Amniotic stem cell (primary cell): ENCODE measurements around the gene USP49.
"Not testable (repeated sequence)": the region's sequence is repeated elsewhere in the genome, so short reads cannot be mapped to it uniquely, and the experiment has no call there.

ENCODE experiments used
- DNase-seq: peaks from one replicate; lab custom pipeline; 2025; lab: John Stamatoyannopoulos, UW

USP49 gene

DNA sequence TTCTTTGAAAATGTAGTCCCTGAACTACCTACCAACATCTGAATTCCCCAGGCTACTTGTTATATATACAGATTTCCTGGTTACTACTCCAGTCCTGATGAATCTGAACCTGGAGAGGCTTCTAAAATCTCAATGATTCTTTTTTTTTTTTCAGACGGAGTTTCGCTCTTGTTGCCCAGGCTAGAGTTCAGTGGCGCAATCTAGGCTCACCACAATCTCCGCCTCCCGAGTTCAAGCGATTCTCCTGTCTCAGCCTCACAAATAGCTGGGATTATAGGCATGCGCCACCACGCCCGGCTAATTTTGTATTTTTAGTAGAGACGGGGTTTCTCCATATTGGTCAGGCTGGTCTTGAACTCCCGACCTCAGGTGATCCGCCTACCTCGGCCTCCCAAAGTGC is 83.2 kb downstream of the USP49 start:
- DNase-seq = not testable (repeated sequence)

DNA sequence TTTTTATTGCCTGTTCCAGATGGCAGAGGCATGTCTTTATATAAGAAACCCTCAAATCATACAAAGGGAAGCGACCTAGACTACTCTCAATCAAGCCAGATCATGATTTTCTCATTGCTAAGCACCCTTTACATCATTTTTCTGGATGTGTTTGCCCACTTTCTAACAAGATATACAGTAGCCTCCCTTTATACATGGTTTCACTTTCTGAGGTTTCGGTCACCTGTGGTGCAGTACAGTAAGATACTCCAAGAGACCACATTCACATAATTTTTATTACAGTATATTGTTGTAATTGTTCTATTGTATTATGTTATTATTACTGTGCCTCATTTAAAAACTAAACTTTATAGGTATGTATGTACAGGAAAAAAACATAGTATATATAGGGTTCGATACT is 84.1 kb downstream of the USP49 start:
- DNase-seq = no peak

DNA sequence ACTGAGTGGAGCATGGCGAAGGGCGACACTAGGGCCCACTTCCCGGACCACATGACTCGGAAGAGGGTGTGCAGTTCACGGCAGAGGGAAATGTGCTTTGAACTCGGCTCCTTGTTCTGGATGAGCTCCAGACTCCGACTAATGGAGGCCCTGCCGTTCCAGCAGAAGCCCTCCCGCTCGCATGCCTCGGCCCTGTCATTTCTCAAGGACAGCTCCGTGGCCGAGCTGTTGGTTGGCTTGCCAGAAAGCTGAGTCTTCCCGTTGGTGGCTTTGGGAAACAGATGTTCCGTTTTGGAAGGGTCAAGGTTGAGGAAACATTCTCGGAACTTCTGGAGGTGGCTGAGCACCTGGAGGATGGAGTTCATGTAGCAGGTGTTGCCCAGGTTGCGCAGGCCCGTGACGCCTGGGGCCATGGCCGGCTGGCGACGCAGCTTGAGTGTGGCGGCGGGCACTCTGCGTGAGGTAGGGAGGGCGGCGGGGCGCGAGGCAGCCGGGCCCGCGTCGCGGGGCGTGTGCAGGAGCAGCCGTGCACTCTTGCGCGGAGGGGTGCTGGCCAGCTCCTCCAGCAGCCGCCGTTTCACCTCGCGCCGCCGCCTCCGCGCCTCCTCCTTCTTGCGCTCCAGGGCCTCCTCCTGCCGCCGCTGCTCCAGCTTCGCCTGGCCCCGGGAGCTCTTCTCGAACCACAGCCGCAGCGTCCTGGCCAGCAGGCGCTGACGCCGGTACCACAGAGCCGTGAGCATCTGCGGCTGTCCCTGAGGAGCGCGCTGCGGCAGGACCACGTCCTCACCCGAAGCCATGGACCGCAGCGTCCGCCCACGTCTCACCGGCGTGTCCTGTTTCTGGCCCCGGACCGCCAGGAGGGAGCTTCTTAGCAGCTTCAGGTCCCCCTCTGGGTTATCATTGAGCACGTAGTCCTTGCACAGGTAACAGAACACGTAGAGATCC is 89.1 kb downstream of the USP49 start:
- no peak for DNase-seq

DNA sequence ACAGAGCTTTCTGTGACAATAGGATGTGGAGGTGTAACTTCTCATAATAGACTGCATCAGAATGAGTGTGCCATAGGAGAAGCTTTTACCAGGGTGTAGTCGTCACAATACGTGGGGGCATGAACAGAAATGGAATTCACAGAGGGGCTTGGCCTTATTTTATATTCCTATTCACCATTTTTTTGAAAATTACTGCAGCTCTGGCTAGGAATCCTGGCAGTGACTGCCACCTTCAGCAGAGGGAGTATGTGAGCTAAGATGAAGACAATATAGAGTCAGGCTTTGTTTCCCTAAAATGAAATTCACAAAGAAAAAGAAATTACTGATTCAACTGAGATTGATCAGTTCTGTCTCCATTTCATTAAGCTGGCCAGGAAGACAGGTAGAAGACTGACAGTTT is 93.8 kb downstream of the USP49 start:
- DNase-seq = no peak

DNA sequence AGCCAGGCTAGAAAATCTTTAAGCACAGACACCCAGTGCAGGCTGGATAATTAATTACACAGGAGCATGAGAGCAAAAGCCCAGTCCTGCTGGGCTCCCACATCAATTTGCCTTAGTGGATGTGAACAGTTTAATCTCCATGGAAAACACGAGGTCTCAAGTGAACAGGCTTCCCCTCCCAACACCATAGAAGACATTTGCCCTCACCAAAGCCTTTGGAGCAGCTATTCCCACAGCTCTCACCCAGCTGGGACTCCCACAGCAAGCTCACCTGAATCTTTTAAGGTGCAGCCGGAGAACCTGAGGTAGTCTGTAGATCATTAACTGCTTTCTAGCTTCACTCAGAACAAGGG is 95.6 kb downstream of the USP49 start:
- DNase-seq = no peak

DNA sequence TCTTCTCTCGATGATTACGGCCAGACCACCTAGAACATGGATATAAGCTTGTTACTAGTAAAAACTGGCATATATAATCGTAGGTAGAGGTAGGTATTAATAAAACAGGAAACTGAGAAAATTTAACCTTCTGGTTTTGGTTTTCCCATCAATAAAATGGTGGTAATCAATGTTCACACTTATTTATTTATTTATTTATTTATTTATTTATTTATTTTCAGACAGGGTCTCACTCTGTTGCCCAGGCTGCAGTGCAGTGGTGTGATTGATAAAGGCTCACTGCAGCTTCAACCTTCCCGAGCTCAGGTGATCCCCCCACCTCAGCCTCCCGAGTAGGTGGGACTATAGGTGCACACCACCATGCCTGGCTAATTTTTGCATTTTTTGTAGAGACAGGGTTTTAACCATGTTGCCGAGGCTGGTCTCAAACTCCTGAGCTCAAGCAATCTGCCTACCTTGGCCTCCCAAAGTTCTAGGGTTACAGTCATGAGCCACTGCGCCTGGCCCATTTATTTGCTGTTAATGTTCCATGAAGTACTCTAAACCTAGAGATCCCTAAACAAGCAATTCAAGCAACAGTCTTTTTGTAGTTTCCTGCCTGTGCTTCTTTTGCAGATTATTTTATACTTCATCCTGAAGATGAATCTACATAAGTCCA is 96.1 kb downstream of the USP49 start:
- DNase-seq = no peak

DNA sequence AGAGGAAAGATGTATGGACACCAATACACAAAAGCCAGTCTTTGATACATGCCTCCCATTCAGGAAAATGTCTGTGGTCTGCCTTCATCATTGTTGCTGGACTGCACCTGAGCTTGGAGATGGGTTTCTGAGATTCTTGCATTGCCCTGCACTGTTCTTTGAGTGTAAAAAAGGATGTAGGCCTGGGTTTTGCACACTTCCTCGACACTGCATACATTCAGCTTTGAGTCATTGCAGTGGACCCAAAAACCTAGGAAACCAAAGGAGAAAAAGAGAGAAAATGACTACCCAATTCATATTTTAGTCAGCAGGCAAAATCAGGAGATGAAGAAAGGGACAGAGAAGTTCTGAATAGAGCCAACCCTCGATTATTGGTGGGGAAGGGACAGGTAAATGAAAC is 98.7 kb downstream of the USP49 start:
- DNase-seq = no peak

DNA sequence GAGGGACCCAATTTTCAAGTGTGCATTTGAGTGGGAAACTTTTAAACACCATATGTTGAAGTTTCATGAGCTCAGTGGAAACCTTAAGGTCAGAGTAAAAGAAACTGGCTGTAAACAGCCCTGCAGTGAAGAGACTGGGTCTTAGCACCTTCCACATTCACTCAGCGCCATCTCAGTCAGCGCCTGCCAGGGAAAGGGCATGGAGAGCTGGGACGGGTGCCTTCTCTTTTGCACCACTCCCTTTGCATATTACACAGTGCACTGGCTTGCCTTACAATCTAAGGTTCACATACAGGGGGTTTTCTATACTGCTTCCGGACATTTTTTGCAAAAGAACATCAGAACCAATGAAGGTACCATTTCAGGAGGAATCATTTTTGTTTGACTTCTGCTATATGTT is 103.2 kb downstream of the USP49 start:
- DNase-seq = no peak

DNA sequence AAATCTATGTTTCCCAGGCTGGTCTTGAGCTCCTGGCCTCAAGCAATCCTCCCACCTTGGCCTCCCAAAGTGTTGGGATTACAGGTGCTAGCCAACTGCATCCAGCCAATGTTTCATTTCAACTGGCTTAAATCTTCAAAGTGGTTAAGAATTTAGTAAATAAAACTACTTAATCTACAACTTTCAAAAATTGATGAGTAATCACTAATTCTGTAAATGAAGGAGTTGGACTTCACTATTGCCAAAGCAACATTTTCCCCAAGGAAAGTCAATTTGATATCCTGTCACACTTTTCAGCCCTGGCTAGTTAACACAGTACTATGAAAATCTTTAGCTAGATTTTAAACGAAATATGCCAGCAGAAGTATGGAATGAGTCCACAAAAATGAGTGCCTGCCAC is 103.9 kb downstream of the USP49 start:
- DNase-seq = no peak

DNA sequence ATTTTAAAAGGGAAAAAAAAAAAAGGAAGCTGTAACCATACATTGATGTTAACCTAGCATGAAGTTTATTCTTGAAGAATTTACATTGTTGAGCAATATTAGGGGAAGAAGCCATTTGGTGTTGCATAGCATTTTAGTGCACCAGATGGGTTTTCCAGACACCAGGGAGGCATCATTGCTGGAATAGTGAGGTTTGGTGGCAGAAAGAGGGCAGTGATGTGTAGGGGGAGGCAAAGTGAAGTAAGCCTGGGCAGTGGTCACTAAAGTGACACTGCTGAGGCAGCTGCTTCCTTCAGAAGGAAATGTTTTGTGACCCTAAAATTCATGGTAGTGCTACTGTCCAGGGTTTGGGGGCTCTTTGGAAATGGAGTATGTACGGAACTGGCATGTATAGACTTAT is 105.1 kb downstream of the USP49 start:
- no peak for DNase-seq

DNA sequence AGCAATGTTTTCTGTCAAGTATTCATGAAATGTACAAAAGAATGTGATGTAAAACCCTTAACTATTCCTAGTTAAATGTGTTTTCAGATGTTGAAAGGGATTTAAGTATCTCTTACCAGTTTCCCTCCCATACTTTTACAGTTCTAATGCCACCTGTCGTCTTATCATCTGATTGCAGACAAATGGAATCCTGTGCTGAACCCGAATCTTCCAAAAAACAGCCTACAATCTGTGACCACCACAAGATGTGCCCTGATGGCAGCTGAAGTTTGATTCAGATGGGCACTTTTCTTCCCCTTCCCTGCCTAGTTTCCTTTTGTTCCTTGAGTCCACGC is 105.8 kb downstream of the USP49 start:
- no peak for DNase-seq

DNA sequence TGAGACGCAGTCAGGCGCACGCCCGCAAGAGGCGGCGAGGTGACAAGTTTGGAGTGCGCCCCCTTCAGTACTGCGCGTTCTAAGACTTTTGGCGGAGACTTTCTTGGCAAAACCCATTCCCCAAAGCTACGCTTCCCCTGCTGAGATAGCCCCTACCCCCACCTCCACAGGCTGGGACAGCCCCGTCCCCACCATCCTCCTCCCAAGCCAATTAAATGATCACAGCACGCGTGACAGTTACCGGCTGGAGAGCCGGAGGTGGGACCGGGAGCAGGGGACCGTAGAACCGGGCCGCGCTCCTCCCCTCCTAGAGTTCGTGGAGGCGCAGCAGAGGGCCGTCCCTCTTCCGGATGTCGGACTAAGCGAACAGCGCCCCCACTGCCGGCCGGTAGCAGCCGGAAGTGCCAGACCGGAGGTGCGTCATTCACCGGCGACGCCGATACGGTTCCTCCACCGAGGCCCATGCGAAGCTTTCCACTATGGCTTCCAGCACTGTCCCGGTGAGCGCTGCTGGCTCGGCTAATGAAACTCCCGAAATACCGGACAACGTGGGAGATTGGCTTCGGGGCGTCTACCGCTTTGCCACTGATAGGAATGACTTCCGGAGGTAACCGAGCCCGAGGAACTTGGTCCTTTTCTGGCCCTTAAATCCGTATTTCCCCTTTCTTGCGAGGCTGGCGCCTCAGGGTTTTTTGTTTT is 107.8 kb downstream of the USP49 start, which contains the start of gene TOMM6:
TOMM6 (plus strand) TSS at position 476 of the 699 bp plus-strand sequence; CDS start at position 480, 4 bp downstream.
- DNase-seq = peak; percentile 94

DNA sequence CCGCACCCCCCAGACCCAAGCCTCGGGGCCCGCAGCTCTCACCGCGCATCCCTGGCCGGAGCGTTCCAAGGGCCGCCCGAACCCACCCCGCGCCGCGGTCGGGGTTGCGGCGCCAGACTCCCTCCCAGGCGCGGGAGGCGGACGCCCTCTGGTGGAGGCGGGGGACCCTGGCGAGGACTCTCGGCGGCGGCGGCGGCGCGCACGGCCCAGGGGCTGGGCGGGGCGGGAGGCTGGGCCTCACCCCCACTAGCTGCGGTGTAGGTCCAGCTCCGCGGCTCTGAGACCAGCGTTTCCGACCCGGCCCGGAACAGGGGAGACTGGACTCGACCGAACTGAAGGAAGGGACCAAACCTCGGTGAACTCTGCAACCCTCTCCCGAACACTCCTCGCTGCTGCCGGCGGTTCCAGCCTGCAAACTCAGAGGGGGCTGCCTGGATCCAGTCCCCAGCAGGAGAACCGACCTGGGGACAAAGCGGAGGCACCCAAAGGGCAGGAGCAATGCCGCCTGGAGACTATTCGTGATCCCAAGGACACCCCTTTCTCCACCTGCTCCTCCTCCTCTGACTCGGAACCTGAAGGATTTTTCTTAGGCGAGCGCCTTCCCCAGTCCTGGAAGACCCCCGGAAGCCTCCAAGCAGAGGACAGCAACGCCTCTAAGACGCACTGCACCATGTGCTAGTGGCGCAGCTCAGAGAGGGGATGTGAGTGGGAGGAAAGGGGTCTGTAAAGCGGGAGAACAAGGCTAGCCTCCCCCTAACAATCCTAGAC is 108.5 kb downstream of the USP49 start:
- DNase-seq = peak; percentile 64

DNA sequence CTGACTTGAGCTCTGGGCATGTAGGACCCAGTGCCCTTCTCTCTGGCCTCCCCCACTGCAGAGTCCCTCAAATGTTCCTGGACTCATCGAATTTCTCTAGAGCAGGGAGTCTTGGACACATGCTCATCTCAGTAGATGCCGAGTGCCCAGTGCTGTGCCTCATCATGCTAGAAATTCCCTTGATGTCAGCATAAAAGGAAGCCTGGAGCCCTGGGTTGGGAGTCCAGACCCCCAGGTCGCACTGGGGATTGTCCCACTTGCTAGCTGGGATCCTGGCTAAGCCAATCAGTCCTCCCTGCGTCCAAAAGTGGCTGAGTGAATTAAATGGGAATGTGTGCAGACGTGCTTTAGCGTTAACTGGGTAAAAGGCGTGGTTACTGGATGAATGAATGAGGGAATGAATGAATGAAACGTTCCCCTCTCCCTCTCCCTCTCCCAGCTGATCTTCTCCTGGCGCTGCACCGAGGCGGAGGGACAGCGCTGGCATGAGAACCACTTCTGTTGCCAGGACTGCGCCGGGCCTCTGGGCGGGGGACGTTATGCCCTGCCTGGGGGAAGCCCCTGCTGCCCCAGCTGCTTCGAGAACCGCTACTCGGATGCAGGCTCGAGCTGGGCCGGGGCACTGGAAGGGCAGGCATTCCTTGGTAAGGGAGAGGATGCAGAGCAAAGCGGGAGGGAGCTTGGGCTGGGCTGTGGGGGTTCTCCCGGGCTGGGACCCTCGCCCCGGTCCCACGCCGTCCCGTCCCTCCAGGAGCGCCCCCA is 109.3 kb downstream of the USP49 start:
- DNase-seq = no peak

DNA sequence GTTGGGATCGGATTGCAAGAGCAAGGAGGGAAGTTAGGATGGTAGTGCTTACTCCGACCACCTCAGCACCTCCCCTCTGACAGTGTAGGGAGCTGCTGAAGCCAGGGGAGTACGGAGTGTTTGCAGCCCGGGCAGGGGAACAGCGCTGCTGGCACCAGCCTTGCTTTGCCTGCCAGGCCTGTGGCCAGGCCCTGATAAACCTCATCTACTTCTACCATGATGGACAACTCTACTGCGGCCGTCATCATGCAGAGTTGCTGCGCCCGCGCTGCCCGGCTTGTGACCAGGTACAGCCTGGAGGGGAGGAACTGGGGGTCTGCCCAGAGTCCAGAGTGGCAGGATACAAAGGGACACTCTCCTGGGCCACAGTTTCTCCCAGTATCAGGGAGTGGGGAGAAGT is 109.9 kb downstream of the USP49 start:
- DNase-seq = no peak

DNA sequence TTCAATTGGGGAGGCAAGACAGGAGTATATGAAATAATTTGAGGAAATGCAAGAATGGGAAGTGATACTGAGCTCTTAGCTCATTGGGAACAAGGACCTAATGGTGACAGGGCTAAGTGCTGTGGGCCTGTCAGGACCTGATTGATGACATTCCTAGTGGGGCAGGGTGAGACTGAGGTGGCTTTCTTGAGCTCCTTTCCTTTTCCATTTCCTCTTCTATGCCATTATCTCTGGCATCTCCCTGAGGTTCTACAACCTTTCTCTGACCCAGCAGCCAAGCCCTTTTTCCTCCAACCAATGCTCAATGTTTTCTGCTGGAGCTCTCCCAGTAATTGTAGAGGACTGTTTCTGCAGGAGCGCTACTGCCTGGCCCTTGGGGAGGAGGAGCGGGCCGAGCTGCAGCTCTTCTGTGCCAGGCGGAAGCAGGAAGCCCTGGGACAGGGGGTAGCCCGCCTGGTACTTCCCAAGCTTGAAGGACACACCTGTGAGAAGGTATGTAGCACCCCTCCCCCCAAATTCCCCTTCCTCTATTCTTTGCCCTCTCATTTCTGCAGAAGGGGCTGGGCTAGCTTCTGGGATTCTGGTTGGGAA is 110.5 kb downstream of the USP49 start:
- no peak for DNase-seq

DNA sequence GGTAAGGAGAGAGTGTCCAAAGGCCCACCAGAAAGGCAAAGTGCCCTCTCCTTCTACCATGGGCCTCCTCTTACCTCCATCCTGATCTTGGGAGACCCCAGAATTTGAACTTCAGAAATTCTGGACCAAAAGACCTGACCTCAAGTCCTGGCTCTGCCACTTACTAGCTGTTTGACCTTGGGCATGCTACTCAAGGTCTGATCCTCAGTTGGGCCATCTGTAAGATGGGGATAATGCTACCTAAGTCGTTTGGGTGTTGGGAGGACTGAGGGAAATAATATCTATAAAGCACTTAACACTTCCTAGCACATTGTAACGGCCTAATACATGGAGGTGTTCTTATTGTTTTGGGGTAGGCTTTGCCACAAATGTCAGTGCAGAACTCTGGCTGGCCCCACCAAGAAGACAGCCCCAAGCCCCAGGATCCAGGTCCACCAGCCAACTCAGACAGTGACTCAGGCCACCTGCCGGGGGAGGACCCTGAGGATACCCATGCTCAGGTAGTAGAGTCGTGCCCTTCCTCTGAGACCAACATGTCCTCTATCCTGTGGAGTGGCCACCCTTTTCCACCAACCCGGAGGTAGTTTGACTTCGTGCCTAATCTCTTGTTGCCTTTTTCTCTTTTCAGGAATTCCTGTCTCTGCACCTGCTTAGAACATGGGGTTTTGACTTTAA is 111.9 kb downstream of the USP49 start:
- DNase-seq = no peak

DNA sequence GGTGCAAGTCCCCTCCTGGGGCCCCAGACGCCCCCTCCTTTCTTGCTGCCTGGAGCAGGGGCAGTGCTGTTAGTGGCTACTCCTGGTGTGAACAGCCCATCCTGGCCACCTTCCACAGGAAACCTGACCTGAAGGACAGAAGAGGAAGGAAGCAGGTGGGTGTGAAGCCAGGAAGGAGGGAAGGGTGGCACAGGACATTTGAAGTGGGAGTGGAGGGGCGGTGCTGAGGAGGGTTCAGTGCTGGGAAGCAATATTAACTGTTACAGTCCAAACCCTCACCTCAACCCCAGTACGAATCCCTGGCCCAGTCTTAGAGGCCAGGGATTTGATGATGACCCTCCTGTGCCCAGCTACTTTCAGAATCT is 113.8 kb downstream of the USP49 start:
- no peak for DNase-seq

DNA sequence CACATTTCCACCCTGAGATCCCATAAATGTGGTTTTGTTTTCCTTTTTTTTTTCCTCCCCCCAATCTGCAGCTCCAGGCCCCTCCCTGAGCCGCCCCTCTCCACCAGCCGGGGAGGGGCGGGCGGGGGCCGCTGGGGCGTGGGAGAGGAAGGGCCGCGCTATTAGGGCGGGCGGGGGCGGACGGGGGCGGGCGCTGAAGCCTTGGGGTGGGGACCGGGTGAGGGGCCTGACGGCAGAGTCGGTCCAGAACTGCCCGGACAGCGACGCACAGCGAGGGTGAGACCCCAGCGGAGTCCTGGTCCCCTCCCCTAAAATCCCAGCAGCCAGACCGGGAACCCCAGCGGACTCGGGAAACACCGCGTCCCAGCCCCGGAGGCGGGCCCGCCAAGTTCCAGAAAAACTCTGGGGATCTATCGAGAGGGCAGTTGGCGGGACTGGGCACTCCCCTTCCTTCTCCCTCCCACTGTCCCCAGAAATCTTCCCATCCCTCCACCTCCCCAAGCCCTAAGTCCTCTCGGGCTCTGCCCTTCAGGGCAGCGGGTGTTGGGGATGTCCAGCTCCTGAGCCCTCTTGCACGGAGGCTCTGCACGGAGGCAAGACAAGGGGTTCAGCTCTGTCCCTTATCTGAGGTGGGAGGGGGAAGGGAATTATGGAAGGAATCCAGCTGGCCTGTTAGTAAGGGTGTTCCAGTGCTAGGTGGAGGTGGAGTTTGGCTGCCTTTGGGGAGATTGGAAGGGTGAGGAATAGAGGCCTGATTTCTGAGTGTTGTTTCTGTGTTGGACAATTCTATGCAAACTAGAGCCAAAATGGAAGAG is 114.4 kb downstream of the USP49 start, which contains the start of gene PRICKLE4:
PRICKLE4 (plus strand) TSS at position 232 of the 815 bp plus-strand sequence. CDS start 2,692 bp downstream, outside the sequence.
- DNase-seq = no peak
